ENCODE results near the gene ENTREP1.
"Not testable (repeated sequence)": the region's sequence is repeated elsewhere in the genome, so short reads cannot be mapped to it uniquely, and the experiment has no call there.

The ENTREP1 gene

DNA sequence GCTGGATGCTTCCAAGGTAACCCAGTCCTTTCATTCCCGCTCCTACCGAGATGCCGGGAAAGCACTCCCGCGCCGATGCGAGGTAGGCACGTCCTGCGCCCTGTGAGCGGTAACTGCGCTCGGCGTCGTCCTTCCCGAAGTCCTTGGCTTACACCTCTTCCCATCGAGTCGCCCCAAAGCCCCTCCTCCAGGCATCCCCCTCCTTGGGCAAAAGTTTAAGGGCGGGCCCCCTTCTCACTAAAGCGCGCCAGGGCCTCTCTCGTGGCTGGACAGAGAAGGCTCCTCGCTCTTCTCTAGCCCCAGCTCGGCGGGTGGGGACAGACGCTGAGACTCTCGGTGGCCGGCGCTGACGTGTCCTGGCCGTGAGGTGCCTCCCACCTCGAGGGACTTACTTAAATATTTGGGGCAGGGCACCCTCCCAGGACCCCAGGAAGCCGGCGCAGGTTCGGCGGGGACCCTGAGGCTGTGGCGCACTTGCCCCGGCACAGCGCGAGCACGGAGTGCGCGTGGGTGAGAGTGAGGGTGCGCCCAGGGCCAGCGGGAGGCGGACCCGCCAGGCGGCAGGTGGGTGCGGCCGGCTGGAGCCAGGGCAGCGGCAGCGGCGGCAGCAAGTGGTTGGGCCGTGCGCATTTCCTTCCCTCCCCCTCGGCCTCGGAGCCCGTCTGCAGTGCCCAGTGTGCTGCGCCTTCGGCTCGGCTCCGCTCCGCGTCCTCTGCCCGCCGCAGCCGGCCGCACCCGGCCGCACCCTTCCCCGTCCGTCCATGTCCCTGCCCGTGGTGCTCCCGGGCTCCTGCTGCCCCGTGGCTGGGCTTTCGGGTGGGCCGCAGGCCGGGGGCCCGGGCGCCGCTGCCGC is at the start of gene ENTREP1:
TSS of gene ENTREP1 (plus strand) at position 667 of the 853 bp plus-strand sequence. CDS start at position 762, 95 bp downstream.
- no peak for DNase-seq

- no peak for DNase-seq
Observed at GRCh38 chr9:69276775-69277174, 48.2 kb upstream of the ENTREP1 start.

GRCh38 chr9:69279084-69279731 is 45.8 kb upstream of the ENTREP1 start:
- peak; percentile 67 for DNase-seq

DNA sequence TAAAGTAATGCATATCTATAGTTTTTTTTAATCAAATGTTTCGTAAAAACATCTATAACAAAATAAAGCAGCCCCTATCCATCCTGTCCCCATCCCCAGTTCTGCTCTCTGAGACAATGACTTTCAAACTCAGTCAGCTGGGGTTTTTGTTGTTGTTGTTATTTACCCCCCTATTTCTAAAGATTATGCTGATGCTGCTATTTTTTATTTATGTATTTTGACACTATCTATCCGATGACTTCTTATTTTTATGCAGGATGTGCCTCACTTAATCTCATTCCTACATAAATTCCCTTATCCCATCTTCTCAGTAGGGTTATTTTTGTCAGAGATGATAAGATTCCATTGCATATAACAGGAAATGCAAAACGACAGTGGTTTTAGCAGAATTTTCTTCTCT is 45.3 kb upstream of the ENTREP1 start:
- DNase-seq = no peak

GRCh38 chr9:69283003-69283402 is 42.0 kb upstream of the ENTREP1 start:
- no peak for DNase-seq

DNA sequence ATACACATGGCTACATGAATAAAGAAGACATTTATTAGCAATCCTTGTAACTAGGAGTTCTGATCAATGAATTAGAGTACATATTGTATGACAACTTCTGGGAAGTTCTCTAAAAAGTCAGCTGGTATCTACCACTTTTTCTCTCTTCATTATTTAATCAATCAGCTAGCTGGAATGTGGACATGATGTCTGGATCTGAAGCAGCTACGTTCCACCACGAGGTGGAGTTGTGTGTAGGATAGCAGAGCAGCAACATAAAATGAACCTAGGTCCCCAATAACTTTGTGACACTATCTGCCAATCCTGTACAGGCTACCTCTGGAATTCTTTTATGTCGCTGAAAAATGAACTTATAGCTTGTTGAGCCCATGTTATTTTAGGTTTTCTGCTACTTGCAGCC is 32.9 kb upstream of the ENTREP1 start:
- DNase-seq = no peak

DNA sequence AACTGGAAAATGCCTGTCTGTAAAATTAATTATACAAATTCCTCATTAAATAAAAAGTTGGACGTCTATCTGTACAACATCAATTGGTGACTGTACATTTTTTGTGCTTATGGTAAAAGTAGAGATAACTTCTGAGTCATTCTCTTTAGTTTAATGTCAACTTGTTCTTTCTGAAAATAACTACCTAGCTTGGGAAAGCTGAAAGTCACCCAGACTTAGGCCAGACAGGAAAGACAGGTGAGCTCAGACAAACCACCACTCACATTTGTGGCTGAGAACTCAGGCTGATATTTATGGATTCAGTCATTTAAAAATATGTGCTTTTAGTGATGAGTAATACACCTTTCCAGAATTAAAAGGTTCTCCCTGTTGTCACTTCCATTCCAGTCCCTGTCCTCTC is 31.9 kb upstream of the ENTREP1 start:
- no peak for DNase-seq

DNA sequence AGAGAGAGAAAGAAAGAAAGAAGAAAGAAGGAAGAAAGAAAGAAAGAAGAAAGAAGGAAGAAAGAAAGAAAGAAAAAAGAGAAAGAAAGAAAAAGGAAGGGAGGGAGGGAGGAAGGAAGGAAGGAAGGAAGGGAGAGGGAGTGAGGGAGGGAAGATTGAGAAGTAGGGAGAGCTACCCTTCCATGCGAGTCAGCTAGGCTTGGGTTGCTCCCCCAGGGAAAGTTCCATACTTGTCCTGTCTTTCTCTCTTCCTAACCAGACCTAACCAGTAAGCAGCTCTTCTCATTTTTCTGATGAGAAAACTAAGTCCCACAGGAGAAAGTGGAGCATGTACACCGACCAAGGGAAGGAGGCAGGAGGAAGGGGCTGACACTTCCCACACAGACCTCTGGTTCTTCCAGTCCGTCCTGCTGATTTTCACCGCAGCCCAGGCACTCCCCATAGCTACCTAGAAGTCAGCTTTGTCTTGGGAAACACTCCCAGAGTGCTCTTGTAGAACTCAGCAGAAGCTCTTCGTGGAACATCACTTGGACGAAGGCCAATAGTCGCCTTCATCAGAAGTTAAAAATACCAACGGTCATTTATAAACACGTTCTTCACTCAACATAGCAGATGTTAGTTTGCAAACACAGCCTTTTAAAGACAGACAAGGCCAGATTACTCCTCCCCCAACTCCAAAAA is 29.0 kb upstream of the ENTREP1 start:
- DNase-seq = no peak

GRCh38 chr9:69297300-69297980 is 27.6 kb upstream of the ENTREP1 start:
- no peak for DNase-seq

DNA sequence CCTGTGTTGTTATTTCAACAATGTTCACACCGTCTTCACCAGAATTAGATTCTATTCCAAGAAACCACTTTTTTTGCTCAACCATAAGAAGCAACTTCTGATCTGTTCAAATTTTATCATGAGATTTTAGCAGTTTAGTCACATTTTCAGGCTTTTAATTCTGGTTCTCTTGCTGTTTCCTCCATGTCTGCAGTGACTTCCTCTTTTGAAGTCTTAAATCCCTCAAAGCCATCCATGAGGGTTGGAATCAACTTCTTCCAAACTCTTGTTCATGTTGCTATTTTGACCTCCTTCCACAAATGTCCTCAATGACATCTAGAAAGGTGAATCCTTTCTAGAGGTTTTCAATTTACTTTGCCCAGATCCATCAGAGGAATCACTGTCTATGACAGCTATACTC is 25.7 kb upstream of the ENTREP1 start:
- DNase-seq = no peak

GRCh38 chr9:69299826-69300225 is 25.2 kb upstream of the ENTREP1 start:
- DNase-seq = no peak

GRCh38 chr9:69303331-69303730 is 21.7 kb upstream of the ENTREP1 start:
- DNase-seq = no peak

DNA sequence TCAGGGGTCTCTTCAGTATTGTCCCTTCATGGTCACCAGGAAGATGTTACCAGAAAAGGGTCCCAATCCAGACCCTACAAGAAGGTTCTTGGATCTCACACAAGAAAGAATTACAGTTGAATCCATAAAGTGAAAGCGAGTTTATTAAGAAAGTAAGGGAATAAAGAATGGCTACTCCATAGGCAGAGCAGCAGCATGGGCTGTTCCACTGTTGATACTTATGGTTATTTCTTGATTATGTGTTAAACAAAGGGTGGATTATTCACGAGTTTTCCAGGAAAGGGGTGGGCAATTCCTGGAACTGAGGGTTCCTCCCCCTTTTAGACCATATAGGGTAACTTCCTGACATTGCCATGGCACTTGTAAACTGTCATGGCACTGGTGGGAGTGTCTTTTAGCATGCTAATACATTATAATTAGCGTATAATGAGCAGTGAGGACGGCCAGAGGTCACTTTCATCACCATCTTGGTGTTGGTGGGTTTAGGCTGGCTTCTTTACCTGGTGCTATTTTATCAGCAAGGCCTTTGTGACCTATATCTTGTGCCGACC is 18.0 kb upstream of the ENTREP1 start:
- not testable (repeated sequence) for DNase-seq

GRCh38 chr9:69307446-69308205 is 17.4 kb upstream of the ENTREP1 start:
- no peak for DNase-seq

DNA sequence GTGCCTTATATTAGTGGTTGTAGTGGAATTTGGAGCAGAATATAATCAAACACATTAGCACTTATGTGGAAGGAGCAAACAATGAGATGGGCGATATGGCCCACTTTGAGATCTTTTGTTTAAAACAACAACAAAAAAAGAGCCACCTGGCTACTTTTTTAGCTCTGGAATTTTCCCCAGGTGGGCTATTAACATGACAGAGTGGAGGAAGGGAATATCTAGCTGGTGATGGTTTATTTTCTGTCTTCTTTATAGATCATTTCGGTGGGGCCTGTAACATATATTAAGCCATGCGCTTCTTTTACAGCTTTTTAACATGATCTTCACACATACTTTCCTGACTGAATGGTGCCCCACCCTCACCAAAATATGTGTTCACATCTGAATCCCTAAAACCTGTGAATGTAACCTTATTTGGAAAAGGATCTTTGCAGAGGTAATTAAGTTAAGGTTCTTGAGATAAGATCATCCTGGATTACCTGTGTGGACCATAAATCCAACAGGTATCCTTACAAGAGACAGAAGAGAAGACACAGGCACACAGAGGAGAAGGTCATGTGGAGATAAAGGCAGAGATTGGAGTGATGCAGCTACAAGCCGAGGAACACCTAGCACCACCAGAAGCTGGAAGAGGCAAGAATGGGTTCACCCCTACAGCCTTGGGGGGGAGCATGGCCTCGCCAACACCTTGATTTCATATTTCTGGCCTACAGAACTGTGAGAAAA is 16.6 kb upstream of the ENTREP1 start:
- no peak for DNase-seq

DNA sequence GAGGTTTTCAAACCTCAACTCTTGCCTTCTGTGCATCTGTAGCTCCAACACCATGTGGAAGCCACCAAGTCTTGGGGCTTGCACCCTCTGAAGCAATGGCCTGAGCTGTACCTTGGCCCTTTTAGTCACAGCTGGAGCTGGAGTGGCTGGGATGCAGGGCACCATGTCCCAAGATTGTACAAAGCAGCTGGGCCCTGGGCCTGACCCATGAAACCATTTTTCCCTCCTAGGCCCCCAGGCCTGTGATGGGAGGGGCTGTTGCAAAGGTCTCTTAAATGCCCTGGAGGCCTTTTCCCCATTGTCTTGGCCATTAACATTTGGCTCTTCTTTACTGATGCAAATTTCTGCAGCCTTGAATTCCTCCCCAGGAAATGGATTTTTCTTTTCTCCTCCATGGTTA is 11.8 kb upstream of the ENTREP1 start:
- no peak for DNase-seq

DNA sequence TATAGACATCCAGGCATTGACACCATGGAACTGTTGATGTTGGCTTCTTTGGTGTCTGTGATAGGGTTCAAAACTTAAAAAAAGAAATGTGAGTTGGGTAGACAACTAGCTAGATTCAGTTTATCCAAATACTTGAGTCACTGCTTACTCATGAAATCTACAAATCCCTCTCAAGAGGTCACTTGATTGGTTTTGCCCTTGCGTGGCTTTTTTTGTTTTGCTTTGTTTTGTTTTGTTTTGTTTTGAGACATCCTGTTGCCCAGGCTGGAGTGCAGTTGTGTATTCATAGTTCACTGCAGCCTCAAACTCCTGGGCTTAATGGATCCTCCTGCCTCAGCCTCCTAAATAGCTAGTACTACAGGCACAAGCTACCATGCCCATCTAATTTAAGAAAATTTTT is 10.5 kb upstream of the ENTREP1 start:
- no peak for DNase-seq

GRCh38 chr9:69317081-69317480 is 7.9 kb upstream of the ENTREP1 start:
- DNase-seq = no peak

GRCh38 chr9:69317894-69318293 is 7.1 kb upstream of the ENTREP1 start:
- DNase-seq = peak; percentile 60

GRCh38 chr9:69319324-69320025 is 5.5 kb upstream of the ENTREP1 start:
- no peak for DNase-seq

- no peak for DNase-seq
Observed at GRCh38 chr9:69322256-69322655, 2.8 kb upstream of the ENTREP1 start.

Data from activated CD4-positive, alpha-beta T cell treated with anti-CD3 and anti-CD28 coated beads, Interleukin-10, Interleukin-2, amounts not matched to agents 100 ng/mL and 50 ng/mL, durations not matched to agents 16 hours and 8 hours (primary cell).